ENCODE data around the gene SLC9A9. TPM values are rescaled to one million over a fixed set of nuclear protein-coding genes. Genes with fewer than 3 reads are reported as not detected.

Gene SLC9A9
- total and polyA plus RNA-seq, 2 of the 8 experiments (the other 6 are each of a cell fraction or from before 2014, with no cell fraction given) = 0.48 to 1.1 TPM

DNA sequence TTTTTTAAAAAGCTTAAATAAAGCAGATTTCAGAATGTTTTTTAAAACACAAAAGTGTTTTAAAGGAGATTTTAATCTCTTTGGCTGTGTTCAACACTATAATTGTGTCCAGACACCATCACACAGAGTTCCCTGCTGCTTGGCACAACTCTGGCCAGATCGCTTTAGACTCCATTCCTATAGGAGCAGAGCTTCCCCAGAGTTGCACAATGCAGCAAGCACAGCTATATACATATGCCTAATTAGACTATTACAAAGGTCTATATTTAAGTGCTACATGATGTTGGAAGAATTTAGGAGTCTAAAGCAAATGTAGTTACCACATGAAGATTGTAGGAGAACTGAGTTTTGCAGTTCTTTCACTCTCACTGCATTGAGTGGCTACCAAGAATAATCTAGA is 11.2 kb downstream of the SLC9A9 start (continued):
- no peak for TF ChIP-seq HDAC2 (IDR thresholded peaks at IDR 0.05; ENCODE audit: borderline replicate concordance in 1 of 2, low read depth in 2 of 2, low read length in 2 of 2)
- no peak for TF ChIP-seq RBBP5 (IDR thresholded peaks at IDR 0.05; ENCODE audit: borderline replicate concordance, low read depth, low read length)
- no peak for TF ChIP-seq RAD21 (IDR thresholded peaks at IDR 0.05 in 1 of 2, conservative IDR thresholded peaks at IDR 0.05 in 1 of 2; ENCODE audit: low read depth in 2 of 2, low read length in 2 of 2)
- TF ChIP-seq KDM5A (IDR thresholded peaks at IDR 0.05; ENCODE audit: low read length) = no peak
- no peak for TF ChIP-seq YY1 (IDR thresholded peaks at IDR 0.05; ENCODE audit: low read depth, low read length)
- no peak for TF ChIP-seq CBX5 (IDR thresholded peaks at IDR 0.05; ENCODE audit: low read depth, low read length)
- no peak for TF ChIP-seq TAF1 (IDR thresholded peaks at IDR 0.05; ENCODE audit: low read depth, low read length)
